Caki2 (cell line): Measurements from ENCODE around the gene SLC22A8. TPM values are rescaled to one million over a fixed set of nuclear protein-coding genes. Genes with fewer than 3 reads are reported as not detected.

Source experiments
- DNase-seq: peaks from one replicate; pipeline ENCODE4 v3.0.0-alpha.2; 2015; ENCODE audit warnings: low read depth
- in situ Hi-C: cut with HindIII; loops from 2 replicates; pipeline ENCODE4 v1.10.0; 2016; ENCODE audit warnings: low sequenced_read_pairs, low pct_unique_long_range_greater_than_20kb, mixed read lengths
- total RNA-seq: library from RNA; depleted of rRNA; stranded (reverse); fragments of >200 nt; shearing (Covaris generic); gene quantifications from 2 replicates; pipeline ENCODE4 v1.2.3, GENCODE V29; 2014; ENCODE audit warnings: low replicate concordance

SLC22A8 gene
- total RNA-seq, 1 experiment from 2014 or later, result not detected

DNA sequence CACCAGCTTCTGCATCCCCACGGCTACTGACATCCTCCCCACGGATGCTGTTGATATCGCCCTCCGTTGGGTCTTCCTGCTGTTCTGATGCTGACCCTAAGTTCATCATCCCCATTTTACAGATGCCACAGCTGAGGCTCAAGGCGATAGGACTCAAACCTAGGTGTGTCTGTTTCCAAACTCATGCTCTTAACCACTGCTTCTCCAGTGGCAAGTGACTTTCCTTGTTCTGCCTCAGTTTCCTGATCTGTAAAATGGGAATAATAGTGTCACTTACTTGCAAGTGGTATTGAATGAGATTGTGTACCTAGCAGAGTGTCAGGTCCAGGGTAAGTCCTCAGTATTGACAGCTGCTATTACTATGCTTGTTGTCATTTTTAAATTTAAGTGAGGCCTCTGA is 16.5 kb downstream of the SLC22A8 start:
- in situ Hi-C loops, result no loop called here
- no peak for DNase-seq

DNA sequence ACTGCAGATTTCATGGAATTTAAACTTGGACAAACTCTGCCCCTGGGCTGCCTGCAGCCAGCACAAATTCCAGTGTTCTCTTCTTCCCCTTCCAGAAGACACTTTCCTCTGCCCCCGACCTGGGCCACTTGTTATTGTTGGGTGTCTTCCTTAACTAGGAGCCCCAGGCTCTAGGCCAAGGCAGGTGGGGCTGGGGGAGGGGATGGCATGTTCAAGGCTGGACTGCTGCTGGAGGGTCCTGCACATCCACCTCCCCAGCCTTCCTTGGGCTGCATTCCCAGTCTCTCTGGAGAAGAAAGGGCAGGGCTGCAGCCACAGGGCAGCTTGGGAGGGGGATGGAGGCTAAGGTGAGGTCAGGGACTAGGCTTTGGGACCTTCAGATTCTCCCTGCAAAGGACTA is 19.4 kb downstream of the SLC22A8 start:
- in situ Hi-C loops, result no loop called here
- no peak for DNase-seq

DNA sequence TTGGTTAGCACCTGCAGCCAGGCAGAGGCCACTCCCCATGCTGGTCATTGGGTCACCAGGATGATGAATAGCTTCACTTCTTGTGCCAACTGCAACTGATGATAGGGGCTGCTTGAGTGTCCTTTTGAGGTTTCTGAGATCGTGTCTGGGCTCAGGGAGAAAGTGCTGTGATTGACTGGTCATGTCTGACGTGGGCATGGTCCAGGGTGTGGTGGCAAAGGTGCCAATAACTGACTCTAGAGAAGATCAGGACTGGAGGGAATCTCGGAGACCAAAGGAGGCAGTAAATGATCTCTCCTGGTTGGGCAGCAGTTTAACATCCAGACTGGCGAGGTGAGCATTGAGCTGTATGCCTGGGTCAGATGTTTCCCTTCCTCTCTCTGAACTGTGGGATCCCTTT is 20.9 kb downstream of the SLC22A8 start:
- no peak for DNase-seq
- in situ Hi-C loops, result no loop called here

DNA sequence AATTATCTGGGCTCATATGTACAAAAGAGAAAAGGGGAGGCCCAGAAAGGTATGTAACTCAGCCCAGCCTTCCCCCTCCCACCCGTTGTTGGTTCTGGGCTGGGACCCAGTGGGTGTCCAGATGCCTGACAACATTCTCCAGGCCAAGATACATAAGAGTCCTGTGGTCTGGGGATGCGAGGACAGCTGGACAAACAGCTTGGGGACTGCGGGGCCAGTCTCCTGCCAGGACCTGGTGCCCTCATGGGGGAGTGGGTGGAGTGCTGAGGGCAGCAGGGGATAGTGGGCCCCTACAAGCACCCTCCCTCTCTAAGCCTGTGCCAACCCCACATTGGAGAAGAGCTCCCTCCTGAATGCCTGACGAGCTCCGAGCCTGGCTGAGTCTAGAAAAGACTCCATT is 27.4 kb downstream of the SLC22A8 start:
- in situ Hi-C loops, result no loop called here

DNA sequence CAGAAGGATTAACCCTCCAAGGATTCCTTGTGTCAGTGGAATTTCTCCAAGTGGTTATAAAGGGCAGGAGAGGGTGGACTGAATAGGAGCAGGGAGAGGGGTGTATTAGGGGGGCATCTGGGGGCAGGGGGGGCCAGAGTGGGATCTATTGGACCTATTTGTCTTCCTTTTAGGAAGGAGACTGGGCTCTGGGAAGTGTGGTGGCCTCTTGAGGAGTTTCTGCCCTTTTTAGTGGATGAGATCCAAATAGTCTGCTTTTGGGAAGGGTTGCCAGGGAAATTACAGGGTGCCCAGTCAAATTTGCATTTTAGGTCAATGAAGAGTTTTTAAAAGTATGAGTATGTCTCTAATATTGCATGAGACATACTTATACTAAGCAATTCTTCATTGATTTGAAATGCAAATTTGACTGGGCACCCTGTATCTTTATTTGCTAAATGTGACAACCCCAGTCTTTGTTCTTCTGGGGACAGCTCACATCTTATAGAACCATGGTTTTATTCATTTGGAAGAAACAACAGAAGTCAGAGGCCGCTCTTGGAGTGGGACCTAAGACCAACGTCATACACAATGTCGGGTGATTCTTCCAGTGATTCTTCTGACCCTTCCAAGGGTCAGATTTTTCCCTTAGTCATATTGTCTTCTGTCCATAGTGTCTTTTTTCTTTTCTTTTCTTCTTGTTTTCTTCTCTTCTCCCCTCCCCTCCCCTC is 30.4 kb downstream of the SLC22A8 start:
- in situ Hi-C loops, result no loop called here
- DNase-seq, result no peak

More for the DNA sequence above, 27.4 kb downstream of the SLC22A8 start:
- DNase-seq, result no peak

DNA sequence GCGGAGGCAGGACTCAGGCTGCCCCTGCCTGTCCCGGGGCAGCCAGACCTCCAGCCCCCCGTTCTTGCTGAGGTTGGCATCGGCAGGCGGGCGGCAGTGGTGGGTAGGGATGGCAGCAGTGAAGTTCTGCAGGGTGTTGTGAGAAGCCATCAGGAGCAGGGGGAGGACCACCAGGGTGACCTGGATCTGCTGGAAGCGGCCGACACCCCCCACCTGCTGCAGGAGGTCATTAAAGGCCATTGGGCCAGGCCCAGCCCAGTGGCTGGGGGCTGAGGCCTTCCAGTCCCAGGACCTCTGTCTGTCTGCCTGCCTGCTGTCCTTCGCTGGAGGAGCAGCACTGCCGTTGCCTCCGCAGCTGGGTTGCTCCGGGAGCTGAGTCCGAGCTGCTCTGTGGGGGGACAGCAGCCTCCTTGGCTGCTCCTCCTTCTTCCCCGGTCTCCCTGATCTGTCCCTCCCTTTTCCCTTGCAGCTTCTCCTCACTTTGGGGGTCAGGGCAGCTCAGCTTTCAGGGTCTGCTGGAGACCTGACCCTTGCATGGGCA is 31.1 kb downstream of the SLC22A8 start, which contains the start of gene SLC22A6:
SLC22A6 (minus strand) TSS at position 517 of the 541 bp plus-strand sequence; CDS start at position 240, 277 bp downstream.
- no peak for DNase-seq
- in situ Hi-C loops, result no loop called here

DNA sequence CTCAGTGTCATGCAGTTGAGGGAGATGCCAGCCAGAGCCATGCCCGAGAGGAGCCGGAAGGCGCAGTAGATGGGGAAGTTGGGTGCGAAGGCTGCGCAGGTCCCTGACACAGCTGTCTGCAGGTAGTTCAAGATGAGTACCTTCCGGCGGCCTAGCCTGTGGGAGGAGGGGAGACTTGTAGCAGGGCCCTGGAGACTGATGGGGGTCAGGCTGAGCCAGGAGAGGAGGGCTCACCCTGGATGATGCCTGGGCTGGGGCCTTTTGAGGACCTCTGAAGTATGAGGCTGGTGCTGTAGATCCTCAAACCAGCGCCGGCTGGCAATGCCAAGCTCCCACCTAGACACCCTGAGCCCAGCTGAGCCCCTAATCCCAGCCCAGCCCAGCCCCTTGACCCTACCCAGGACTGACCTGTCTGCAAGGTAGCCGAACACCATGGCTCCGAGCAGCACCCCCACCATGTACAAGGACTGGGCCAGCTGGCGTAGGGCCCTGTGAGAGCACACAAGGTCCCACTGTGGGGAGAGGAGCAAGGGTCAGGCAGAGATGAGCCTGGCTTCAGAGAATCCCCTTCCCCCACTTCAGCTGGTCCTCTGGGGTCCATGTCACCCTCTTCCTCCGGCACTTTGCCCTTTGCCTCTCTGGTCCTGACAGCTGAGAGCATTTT is 32.0 kb downstream of the SLC22A8 start:
- no peak for DNase-seq
- in situ Hi-C loops, result no loop called here

DNA sequence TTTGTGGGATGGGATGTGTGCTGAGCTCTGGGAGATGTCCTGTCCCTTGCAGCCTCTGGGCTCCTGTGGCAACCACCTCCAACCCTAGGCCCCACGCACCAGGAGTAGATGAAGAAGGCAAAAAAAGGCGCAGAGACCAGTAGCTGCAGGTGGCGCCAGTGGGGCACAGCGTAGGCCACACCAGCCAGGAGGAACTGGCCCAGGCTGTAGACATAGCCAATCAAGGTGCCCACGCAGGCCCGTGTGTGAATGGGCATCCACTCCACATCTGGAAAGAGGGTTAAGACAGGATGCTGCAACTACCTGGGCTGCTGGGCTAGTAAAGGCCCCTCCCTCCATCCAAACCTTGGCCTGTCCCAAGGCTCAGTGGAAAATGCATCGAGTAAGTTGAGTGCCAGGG is 33.9 kb downstream of the SLC22A8 start:
- DNase-seq, result no peak
- in situ Hi-C loops, result no loop called here

DNA sequence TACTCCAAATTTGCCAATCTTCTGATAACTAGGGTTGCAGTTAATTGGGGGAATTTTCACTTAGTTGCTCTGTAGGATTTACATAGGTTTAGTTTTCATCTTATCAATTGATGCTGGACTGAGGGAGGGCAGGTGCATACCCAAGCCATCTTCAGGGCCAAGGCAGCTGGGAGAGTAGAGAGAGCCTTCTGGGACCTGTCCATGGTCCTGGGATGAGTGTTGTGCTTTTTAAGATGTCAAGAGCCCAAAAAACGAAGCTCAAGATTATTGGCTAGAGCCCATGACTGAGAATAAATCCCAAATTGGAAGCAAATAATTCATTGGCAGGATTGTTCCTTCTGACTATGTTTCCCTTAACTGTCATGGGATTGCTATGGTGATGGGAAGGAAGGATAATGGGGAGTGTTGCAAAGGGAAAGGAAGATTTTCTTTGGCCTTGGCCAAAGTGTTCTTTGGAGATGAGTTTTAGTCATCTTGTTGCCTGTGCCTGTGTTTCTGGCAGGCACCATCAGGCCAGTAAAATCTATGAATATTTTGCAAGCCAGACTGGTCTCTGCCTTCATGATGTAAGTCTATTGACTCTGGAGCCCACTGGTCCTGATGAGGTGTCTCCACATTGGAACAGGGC is 35.4 kb downstream of the SLC22A8 start:
- in situ Hi-C loops, result no loop called here
- DNase-seq, result no peak

DNA sequence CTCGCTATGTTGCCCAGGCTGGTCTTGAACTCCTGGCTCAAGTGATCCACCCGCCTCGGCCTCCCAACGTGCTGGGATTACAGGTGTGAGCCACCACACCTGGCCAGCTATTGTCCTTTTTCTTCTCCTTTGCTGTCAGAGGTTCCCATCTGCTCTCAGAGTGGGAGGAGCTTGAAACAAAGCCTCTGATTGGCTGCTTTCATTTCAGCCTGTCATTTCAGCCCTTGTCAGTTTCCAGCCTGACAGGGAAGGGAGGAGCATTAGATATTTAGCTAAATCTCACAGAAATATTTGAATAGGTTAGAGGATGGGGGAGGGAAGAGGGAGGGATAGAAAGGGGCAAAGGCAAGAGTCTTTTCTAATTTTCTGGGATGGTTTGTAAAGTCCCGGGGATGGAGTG is 39.5 kb downstream of the SLC22A8 start:
- DNase-seq, result no peak
- in situ Hi-C loops, result no loop called here

DNA sequence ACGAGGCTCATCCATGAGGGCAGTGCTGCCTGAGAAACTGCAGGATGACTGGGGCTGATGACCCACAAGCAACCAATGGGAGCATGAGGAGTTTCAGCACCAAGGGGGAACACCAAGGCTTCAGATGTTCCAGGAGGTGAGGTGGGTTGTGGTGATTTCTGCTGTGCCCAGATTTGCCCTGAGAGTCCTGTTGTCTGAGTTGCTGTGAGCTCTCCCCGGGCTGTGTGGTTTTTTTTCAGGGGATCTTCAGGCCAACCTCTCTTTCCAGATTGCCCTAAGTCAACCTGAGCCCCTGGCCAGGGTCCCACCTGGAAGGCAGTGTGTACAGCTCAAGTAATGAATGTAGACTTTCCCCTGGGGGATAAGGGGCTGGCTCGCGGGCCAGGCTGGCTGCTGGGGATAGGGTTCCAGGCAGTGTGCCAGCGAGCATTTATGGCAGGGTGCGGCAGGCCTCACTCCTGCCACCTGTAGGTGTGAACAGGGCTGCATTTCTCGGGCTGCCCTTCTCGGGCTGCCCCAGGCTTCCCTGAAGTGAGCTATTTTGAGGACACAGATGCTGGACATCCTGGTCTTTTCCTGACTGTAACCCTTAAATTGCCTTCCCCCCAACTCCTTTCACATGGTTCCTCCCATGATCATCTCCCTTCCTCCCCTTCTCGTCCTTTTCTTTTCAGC is 40.7 kb downstream of the SLC22A8 start:
- in situ Hi-C loops, result no loop called here
- DNase-seq, result no peak

DNA sequence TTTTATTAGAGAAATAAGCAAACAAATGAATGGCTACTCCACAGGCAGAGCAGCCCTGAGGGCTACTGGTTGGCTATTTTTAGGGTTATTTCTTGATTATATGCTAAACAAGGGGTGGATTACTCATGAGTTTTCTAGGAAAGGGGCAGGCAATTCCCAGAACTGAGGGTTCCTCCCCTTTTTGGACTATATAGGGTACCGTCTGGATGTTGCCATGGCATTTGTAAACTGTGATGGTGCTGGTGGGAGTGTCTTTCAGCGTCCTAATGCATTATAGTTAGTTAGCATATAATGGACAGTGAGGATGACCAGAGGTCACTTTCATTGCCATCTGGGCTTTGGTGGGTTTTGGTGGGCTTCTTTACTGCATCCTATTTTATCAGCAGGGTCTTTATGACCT is 50.1 kb downstream of the SLC22A8 start:
- in situ Hi-C loops, result no loop called here

DNA sequence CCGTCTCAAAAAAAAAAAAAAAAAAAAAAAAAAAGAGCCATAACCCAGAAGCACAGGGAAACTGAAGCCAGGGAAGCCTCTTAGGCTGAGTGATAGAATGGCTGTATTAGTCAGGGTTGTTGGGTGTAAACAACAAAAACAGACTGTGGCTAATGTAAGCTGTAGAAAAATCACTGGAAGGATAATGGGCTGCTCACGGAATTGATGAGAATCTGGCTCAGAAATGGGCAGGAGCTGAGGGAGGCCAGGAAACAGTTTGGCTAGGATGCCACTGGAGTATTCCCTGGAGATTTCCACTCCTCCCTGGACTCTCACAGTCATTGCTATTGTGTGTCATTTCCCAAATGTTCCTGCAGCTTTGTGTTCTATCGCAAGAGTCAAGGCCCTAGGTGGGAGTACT is 53.2 kb downstream of the SLC22A8 start:
- no peak for DNase-seq
- in situ Hi-C loops, result no loop called here

More for the DNA sequence above, 50.1 kb downstream of the SLC22A8 start:
- no peak for DNase-seq

DNA sequence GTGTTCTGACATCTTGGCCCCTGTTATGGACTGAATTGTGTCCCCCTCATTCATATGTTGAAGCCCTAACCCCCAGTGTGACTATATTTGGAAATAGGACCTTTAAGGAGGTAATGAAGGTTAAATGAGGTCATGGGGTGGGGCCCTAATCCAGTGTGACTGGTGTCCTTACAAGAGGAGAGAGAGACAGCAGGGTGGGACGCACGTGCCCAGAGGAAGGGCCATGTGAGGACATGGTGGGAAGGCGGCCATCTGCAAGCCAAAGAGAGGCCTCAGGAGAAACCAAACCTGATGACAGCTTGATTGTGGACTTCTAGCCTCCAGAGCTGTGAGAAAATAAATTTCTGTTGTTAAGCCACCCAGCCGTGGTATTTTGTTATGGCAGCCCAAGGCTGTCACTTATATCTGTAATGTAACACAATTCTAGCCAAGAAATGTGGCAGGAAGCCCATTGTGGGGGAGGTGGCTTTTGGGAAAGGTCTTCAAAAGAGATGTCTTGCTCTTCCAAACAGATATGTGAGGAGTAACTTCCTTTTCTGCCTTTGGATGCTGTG is 54.5 kb downstream of the SLC22A8 start:
- in situ Hi-C loops, result no loop called here
- DNase-seq, result no peak

DNA sequence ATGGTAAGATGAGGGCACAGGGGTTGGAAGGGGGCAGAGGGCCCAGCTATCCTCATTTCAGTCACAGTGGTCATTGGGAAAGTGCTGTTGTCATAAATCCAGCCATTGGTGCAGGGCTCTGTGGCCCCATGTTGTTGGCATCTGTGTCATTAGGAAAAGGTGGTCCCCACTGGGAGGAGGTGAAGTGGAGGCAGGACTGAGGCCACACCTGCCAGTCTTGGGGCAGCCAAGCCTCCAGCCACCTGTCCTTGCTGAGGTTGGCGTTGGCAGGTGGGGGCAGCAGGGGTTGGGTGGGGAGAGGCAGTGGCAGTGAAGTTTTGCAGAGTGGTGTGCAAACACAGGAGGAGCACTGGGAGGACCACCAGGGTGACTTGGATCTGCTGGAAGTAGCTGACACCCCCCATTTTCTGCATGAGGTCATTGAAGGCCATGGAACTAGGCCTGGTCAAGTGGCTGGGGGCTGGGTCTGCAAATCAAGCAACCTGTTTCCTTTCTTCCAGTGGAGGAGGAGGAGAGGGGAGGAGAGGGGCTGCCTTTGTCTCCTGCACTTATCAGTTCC is 56.1 kb downstream of the SLC22A8 start:
- no peak for DNase-seq
- in situ Hi-C loops, result no loop called here

DNA sequence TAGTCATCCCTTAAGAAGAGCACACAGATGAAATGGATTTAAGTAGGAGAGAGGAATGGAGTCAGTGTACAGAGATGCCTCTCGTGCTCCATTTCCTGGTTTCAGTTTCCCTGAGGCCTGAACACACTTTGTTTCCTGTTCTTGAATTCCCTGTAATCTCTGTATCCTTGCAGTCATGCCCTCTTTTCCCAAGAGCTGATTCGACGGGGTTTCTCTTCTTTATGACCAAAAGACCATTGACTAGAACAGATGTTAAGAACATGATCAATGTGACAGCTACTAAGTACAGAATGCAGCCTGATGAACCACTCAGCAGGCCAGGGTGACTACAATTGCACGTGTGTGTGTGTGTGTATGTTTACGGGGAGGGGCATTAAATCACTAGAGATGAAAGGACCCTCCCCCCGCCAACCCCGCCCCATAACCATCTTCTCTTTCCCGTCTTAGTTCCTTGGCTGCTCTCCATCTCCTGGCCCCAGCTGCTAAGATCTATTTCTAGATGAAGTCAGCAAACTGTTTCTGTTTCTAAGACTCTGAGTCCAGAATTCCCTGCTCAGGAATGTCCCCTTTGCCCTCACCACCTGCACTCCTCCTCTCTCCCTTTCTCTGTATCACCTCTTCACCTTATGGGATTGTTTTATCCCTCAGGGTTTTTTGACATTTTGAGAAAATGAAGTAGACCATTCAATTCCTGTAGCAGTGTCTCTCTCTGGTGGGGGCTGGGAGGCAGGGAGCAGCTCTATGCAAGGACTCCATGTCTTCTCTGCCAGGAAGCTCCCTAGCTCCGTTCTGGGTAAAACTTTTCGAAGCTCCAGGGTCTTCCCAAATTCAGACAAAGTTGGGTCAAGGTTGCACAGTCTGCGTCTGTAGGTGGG is 56.9 kb downstream of the SLC22A8 start:
- no peak for DNase-seq
- in situ Hi-C loops, result no loop called here

DNA sequence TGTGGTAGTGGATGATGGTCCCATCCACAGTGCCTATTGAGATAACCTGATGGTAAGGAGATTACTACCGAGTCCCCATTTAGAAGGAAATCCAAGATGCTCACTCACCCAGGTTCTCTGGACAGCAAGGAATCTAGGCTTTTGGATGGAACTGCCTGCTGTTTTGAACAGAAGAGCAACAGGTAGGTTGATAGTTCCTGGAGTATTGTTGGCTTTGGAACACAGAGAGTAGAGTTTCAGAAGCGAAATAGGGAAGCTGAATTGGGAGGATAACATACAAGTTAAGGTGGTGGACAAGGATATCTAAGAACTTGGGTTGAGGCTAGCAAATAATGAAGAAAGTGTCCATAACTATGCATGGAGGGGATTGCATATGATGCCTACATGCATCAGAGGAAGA is 58.5 kb downstream of the SLC22A8 start:
- in situ Hi-C loops, result no loop called here
- DNase-seq, result no peak
